ENCODE data around the gene SMYD1.

- TF ChIP-seq POLR2A (IDR thresholded peaks at IDR 0.05; ENCODE audit: low read depth, low read length) (no peak), CTCF (IDR thresholded peaks at IDR 0.05; ENCODE audit: extremely low read depth in 1 of 2, insufficient read depth in 1 of 2, low read depth in 1 of 2, low read length in 2 of 2) (no peak), POLR2AphosphoS5 (IDR thresholded peaks at IDR 0.05; ENCODE audit: insufficient read depth, low read depth, low read length) (no peak), MYC (IDR thresholded peaks at IDR 0.05; ENCODE audit: low read depth, low read length) (no peak)
These were observed 10.2 kb upstream of the SMYD1 start for GRCh38 chr2:88057437-88057844.
